ENCODE measurements around the gene FICD. TPM values are rescaled to one million over a fixed set of nuclear protein-coding genes. Genes with fewer than 3 reads are reported as not detected.
A peak's percentile ranks its signal among the peaks of the same experiment; 100 is the strongest.

The FICD gene
- total and polyA plus RNA-seq, 2 of the 13 experiments (the other 11 are each of a cell fraction or from before 2014, with no cell fraction given): 0.99 to 3.0 TPM

DNA sequence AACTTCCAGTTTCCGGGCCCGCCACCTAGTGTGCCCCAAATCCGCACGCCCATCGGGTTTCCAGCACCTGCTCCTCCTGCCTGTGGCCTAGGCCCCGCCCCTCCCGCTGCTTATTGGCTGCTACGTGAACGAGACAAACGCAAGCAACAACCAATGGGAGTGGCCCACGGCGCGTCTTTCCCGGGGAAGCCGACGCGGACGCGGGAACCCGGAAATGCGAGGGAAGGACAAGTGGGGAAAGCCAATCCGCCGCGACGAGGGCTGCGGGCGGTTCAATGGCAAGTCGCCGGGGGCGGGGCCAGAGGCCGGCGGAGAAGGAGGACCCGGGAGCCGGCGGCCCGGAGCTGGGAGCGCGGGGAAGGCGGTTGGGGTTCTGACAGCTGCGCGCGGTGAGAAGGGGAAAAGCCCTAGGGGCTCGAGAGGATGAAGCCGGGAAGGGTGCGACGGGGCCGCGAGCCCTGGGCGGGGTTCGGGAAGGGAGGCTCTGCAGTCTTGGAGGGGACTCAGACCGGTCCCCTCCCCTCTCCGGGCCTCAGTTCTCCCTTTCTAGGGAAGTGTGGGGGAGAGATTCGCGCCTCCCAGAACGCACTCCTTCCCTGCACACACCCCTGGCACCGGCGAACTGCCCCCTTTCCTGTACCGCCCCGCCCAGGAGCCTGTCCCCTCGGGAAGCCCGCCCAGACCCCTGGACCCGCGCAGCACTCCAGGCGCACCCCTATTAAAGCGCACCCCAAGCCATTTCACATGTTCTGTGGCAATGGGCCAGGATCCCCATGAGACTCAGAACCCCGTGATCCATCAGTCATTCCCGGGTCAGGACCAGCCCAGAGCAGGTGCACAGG, at the start of gene FICD (continued):
- TF ChIP-seq, protein P1, sequence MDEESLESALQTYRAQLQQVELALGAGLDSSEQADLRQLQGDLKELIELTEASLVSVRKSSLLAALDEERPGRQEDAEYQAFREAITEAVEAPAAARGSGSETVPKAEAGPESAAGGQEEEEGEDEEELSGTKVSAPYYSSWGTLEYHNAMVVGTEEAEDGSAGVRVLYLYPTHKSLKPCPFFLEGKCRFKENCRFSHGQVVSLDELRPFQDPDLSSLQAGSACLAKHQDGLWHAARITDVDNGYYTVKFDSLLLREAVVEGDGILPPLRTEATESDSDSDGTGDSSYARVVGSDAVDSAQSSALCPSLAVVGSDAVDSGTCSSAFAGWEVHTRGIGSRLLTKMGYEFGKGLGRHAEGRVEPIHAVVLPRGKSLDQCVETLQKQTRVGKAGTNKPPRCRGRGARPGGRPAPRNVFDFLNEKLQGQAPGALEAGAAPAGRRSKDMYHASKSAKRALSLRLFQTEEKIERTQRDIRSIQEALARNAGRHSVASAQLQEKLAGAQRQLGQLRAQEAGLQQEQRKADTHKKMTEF (CRISPR knock-in tag; IDR thresholded peaks at IDR 0.05): peak; percentile 67
- TF ChIP-seq MAZ (IDR thresholded peaks at IDR 0.05; ENCODE audit: borderline replicate concordance, low read depth, low read length) (peak; percentile 63; the same call in 1 of the 2 replicates), MAZ (CRISPR knock-in tag; IDR thresholded peaks at IDR 0.05; ENCODE audit: low read depth) (peak; percentile 69; the same call in 1 of the 2 replicates), POLR2AphosphoS2 (IDR thresholded peaks at IDR 0.05; ENCODE audit: low read depth, low read length) (0 out of 2 replicates have a peak, but pooled peaks have one; percentile 63), HINFP (CRISPR knock-in tag; IDR thresholded peaks at IDR 0.05; ENCODE audit: low read depth) (peak; percentile 97), AGO1 (IDR thresholded peaks at IDR 0.05; ENCODE audit: low read depth, low read length, poor library complexity, severe bottlenecking) (peak; percentile 32), ZNF333 (CRISPR knock-in tag; IDR thresholded peaks at IDR 0.05; ENCODE audit: borderline replicate concordance) (no peak), ZNF670 (CRISPR knock-in tag; IDR thresholded peaks at IDR 0.05; ENCODE audit: borderline replicate concordance) (no peak), HDAC6 (IDR thresholded peaks at IDR 0.05; ENCODE audit: low read depth, low read length) (no peak), KMT2B (CRISPR knock-in tag; IDR thresholded peaks at IDR 0.05) (peak; percentile 66; the same call in 1 of the 2 replicates), ZNF30 (CRISPR knock-in tag; IDR thresholded peaks at IDR 0.05) (no peak), NFYC (CRISPR knock-in tag; IDR thresholded peaks at IDR 0.05) (peak; percentile 98), ZFP41 (CRISPR knock-in tag; IDR thresholded peaks at IDR 0.05; ENCODE audit: borderline replicate concordance) (no peak), CREM (IDR thresholded peaks at IDR 0.05) (peak; percentile 85), CREM (CRISPR knock-in tag; IDR thresholded peaks at IDR 0.05) (0 out of 2 replicates have a peak, but pooled peaks have one; percentile 12), LCORL (IDR thresholded peaks at IDR 0.05) (no peak), LCORL (CRISPR knock-in tag; IDR thresholded peaks at IDR 0.05) (no peak)
- TF ChIP-seq, protein P2, sequence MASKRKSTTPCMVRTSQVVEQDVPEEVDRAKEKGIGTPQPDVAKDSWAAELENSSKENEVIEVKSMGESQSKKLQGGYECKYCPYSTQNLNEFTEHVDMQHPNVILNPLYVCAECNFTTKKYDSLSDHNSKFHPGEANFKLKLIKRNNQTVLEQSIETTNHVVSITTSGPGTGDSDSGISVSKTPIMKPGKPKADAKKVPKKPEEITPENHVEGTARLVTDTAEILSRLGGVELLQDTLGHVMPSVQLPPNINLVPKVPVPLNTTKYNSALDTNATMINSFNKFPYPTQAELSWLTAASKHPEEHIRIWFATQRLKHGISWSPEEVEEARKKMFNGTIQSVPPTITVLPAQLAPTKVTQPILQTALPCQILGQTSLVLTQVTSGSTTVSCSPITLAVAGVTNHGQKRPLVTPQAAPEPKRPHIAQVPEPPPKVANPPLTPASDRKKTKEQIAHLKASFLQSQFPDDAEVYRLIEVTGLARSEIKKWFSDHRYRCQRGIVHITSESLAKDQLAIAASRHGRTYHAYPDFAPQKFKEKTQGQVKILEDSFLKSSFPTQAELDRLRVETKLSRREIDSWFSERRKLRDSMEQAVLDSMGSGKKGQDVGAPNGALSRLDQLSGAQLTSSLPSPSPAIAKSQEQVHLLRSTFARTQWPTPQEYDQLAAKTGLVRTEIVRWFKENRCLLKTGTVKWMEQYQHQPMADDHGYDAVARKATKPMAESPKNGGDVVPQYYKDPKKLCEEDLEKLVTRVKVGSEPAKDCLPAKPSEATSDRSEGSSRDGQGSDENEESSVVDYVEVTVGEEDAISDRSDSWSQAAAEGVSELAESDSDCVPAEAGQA (IDR thresholded peaks at IDR 0.05; ENCODE audit: low read depth): no peak
- TF ChIP-seq, protein P2 (CRISPR knock-in tag; IDR thresholded peaks at IDR 0.05; ENCODE audit: borderline replicate concordance): no peak
- TF ChIP-seq, protein P3, sequence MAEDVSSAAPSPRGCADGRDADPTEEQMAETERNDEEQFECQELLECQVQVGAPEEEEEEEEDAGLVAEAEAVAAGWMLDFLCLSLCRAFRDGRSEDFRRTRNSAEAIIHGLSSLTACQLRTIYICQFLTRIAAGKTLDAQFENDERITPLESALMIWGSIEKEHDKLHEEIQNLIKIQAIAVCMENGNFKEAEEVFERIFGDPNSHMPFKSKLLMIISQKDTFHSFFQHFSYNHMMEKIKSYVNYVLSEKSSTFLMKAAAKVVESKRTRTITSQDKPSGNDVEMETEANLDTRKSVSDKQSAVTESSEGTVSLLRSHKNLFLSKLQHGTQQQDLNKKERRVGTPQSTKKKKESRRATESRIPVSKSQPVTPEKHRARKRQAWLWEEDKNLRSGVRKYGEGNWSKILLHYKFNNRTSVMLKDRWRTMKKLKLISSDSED (CRISPR knock-in tag; IDR thresholded peaks at IDR 0.05): no peak

Data from HepG2 (cell line).